Measurements from ENCODE around the gene PLD2. TPM values are rescaled to one million over a fixed set of nuclear protein-coding genes. Genes with fewer than 3 reads are reported as not detected.

Gene PLD2
- total and polyA plus RNA-seq, 9 of the 15 experiments (the other 6 are each of a cell fraction or from before 2014, with no cell fraction given), result 0.20 to 7.5 (median 3.3) TPM

- Histone ChIP-seq H2AFZ (ENCODE audit: low read depth, low read length) (no peak overlapping the region), H3K27me3 (ENCODE audit: control insufficient read depth in 2 of 2, insufficient read depth in 2 of 2, low read length in 2 of 2) (no peaks in the 10 kb centered on the region), H3K4me2 (ENCODE audit: insufficient read depth, low read length) (no peak overlapping the region), H4K20me1 (replicated peaks; ENCODE audit: control insufficient read depth, insufficient read depth, low read length) (peaks cover 11% of the 10 kb centered on the region), H3K9ac (ENCODE audit: insufficient read depth in 1 of 2, low read depth in 2 of 2, low read length in 2 of 2) (no peak overlapping the region), H3K4me1 (replicated peaks in 1 of 2; ENCODE audit: control insufficient read depth in 2 of 2, insufficient read depth in 2 of 2, low read length in 2 of 2) (peaks cover 10 to 12% of the 10 kb centered on the region in 2 experiments; a peak in 4 of 5 replicates), H3K36me3 (ENCODE audit: control insufficient read depth, insufficient read depth, low read length) (peaks cover 17% of the 10 kb centered on the region; the same call in 2 of the 3 replicates), H3K79me2 (ENCODE audit: control insufficient read depth, insufficient read depth, low read length) (peaks cover 48% of the 10 kb centered on the region), H3K27ac (ENCODE audit: extremely low read depth, low read depth, low read length) (no peak overlapping the region), H3K9me1 (ENCODE audit: control insufficient read depth, insufficient read depth, low read length) (no peaks in the 10 kb centered on the region), H3K9me3 (replicated peaks; ENCODE audit: control insufficient read depth, insufficient read depth, low read depth, low read length) (no peaks in the 10 kb centered on the region), H3K4me3 (no peak overlapping the region)
- ChIA-PET CTCF (ENCODE audit: low intra/inter-chr PET ratio) (no interaction called here), POLR2A (no interaction called here)
- BruUV-seq (replicated peaks), result no TSS peak
- in situ Hi-C loops (cut with MboI), result no loop called here
- WGBS (ENCODE audit: insufficient coverage, low coverage, missing lambda C conversion rate), result 98% methylated on average over 5 of the region's 5 CpGs
- intact Hi-C loops (cut with micrococcal nuclease), result no loop called here
- no peak for FAIRE-seq
- no peak for ATAC-seq
- DNase-seq (ENCODE audit: extremely low read depth in 1 of 4, low spot score in 3 of 4), result no peak
- TF ChIP-seq SLC30A9 (CRISPR knock-in tag; IDR thresholded peaks at IDR 0.05), result no peak
- TF ChIP-seq GATA2 (CRISPR knock-in tag; IDR thresholded peaks at IDR 0.05), result no peak
- TF ChIP-seq ZNF347 (CRISPR knock-in tag; IDR thresholded peaks at IDR 0.05; ENCODE audit: low read depth), result no peak
- TF ChIP-seq, protein P1, sequence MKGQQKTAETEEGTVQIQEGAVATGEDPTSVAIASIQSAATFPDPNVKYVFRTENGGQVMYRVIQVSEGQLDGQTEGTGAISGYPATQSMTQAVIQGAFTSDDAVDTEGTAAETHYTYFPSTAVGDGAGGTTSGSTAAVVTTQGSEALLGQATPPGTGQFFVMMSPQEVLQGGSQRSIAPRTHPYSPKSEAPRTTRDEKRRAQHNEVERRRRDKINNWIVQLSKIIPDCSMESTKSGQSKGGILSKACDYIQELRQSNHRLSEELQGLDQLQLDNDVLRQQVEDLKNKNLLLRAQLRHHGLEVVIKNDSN (CRISPR knock-in tag; IDR thresholded peaks at IDR 0.05), result no peak
- no peak for TF ChIP-seq ZNF140 (CRISPR knock-in tag; IDR thresholded peaks at IDR 0.05)
- no peak for TF ChIP-seq PHF21A (IDR thresholded peaks at IDR 0.05; ENCODE audit: borderline replicate concordance, low read depth)
- no peak for TF ChIP-seq PRDM10 (IDR thresholded peaks at IDR 0.05; ENCODE audit: partially characterized antibody)
- no peak for TF ChIP-seq DDX20 (tag; IDR thresholded peaks at IDR 0.05; ENCODE audit: low read depth)
- no peak for TF ChIP-seq MYBL2 (IDR thresholded peaks at IDR 0.05; ENCODE audit: low read depth)
- no peak for TF ChIP-seq MYBL2 (CRISPR knock-in tag; IDR thresholded peaks at IDR 0.05; ENCODE audit: borderline replicate concordance)
- TF ChIP-seq KAT8 (IDR thresholded peaks at IDR 0.05; ENCODE audit: low read depth), result no peak
- TF ChIP-seq RB1 (IDR thresholded peaks at IDR 0.05; ENCODE audit: low read depth), result no peak
- no peak for TF ChIP-seq POLR3G (IDR thresholded peaks at IDR 0.05; ENCODE audit: extremely low read depth, insufficient read length, insufficient replicate concordance)
Measured at GRCh38 chr17:4854111-4854681, 47.2 kb downstream of the PLD2 start.
